ENCODE results near the gene CACNB1.

DNA sequence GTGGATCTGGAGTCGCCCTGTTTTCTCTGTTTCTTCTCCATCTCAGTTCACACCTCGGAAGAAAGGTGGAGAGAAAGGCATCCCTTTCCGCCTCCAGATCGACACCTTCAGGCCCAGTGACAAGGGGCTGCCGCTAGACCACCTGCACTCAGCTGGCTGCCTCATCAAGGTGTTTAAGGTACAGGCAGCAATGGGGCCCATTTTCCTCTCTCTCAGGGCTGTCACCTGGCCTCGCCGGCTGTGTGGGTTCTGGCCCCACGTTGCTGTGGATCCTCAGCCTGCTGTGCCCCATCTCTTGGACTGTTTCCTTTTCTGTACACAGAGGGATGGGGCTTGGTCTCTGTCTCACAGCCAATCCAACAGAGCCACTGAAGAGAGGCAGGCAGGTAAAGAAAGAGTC is 45.7 kb upstream of the CACNB1 start:
- TF ChIP-seq, protein P1, sequence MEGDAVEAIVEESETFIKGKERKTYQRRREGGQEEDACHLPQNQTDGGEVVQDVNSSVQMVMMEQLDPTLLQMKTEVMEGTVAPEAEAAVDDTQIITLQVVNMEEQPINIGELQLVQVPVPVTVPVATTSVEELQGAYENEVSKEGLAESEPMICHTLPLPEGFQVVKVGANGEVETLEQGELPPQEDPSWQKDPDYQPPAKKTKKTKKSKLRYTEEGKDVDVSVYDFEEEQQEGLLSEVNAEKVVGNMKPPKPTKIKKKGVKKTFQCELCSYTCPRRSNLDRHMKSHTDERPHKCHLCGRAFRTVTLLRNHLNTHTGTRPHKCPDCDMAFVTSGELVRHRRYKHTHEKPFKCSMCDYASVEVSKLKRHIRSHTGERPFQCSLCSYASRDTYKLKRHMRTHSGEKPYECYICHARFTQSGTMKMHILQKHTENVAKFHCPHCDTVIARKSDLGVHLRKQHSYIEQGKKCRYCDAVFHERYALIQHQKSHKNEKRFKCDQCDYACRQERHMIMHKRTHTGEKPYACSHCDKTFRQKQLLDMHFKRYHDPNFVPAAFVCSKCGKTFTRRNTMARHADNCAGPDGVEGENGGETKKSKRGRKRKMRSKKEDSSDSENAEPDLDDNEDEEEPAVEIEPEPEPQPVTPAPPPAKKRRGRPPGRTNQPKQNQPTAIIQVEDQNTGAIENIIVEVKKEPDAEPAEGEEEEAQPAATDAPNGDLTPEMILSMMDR (IDR thresholded peaks at IDR 0.05; ENCODE audit: low read depth, low read length) = no peak
- no peak for TF ChIP-seq POLR2A (IDR thresholded peaks at IDR 0.05; ENCODE audit: extremely low read depth, insufficient read length)
- TF ChIP-seq MYC (IDR thresholded peaks at IDR 0.05; ENCODE audit: low read depth, low read length) = no peak
- TF ChIP-seq, protein P2, sequence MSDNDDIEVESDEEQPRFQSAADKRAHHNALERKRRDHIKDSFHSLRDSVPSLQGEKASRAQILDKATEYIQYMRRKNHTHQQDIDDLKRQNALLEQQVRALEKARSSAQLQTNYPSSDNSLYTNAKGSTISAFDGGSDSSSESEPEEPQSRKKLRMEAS (IDR thresholded peaks at IDR 0.05; ENCODE audit: low read depth, low read length) = no peak

Measured in NB4 (cell line).